K562 (cell line): ENCODE measurements around the gene PPT2. TPM values are rescaled to one million over a fixed set of nuclear protein-coding genes. Genes with fewer than 3 reads are reported as not detected.

Experiments
- DDX20 ChIP-seq: fragments of 450-650 bp; IDR thresholded peaks from 2 replicates; pipeline ENCODE4 v1.6.1; 2016; ENCODE audit warnings: missing genetic modification characterization, low read depth, mild to moderate bottlenecking, missing compliant biosample characterization, moderate library complexity
- ETS1 ChIP-seq: conservative IDR thresholded peaks from 2 replicates; pipeline ENCODE4 v1.6.1; 2011; ENCODE audit warnings: low read depth, mild to moderate bottlenecking, low read length; ENCODE audit not compliant: control insufficient read depth
- ETV1 ChIP-seq: fragments of 450-650 bp; conservative IDR thresholded peaks from 2 replicates; pipeline ENCODE4 v1.6.1; 2016; ENCODE audit warnings: missing genetic modification characterization, control low read depth, low read depth, missing compliant biosample characterization
- EWSR1 ChIP-seq: fragments of 450-650 bp; IDR thresholded peaks from 2 replicates; pipeline ENCODE4 v1.6.1; 2018; ENCODE audit warnings: borderline replicate concordance, mild to moderate bottlenecking, low read depth, moderate library complexity; ENCODE audit not compliant: partially characterized antibody
- GATA2 ChIP-seq: sonication (generic); formaldehyde crosslinking; IDR thresholded peaks from 2 replicates; pipeline ENCODE4 v1.4.0; 2020; ENCODE audit warnings: mild to moderate bottlenecking, missing genetic modification reagents
- MYC ChIP-seq, 2 experiments: fragments of 250-450 bp in 1 of 2; sonication (Bioruptor Pico) in 1 of 2; IDR thresholded peaks; 2 replicates each; pipeline versions ENCODE4 v1.5.1 to v1.6.1; 2012 to 2021; ENCODE audit warnings: low read depth in 2 of 2, borderline replicate concordance in 1 of 2, improper control_type of control experiment in 1 of 2, low read length in 1 of 2, mild to moderate bottlenecking in 1 of 2, moderate library complexity in 1 of 2
- NFXL1 ChIP-seq: fragments of 450-650 bp; formaldehyde crosslinking; IDR thresholded peaks from 2 replicates; pipeline ENCODE4 v1.4.0; 2021; ENCODE audit warnings: mild to moderate bottlenecking
- PBX2 ChIP-seq, 2 experiments: IDR thresholded peaks in 1 of 2; conservative IDR thresholded peaks in 1 of 2; 2 replicates each; pipeline ENCODE4 v1.6.1; 2016; ENCODE audit warnings: low read depth in 2 of 2, mild to moderate bottlenecking in 1 of 2, missing compliant biosample characterization in 1 of 2, missing genetic modification characterization in 1 of 2, moderate library complexity in 1 of 2
- RBM15 ChIP-seq: fragments of 200-400 bp; formaldehyde crosslinking; IDR thresholded peaks from 2 replicates; pipeline ENCODE4 v1.6.1; 2018; ENCODE audit warnings: mild to moderate bottlenecking, low read length, moderate library complexity; ENCODE audit not compliant: insufficient read depth
- RBM17 ChIP-seq: fragments of 200-400 bp; formaldehyde crosslinking; IDR thresholded peaks from 2 replicates; pipeline ENCODE4 v1.6.1; 2017; ENCODE audit warnings: low read depth, mild to moderate bottlenecking, low read length, borderline replicate concordance
- RFX7 ChIP-seq: fragments of 250-450 bp; sonication (Bioruptor Pico); IDR thresholded peaks from 2 replicates; pipeline ENCODE4 v1.5.1; 2021; ENCODE audit warnings: mild to moderate bottlenecking
- SMAD1 ChIP-seq: fragments of 150-350 bp; IDR thresholded peaks from 2 replicates; pipeline ENCODE4 v1.6.1; 2014; ENCODE audit warnings: low read length, low read depth; ENCODE audit not compliant: partially characterized antibody
- WHSC1 ChIP-seq: IDR thresholded peaks from one replicate; pipeline ENCODE4 v1.6.1; 2012; ENCODE audit warnings: low read length, control low read depth, inconsistent platforms
- XRCC3 ChIP-seq: fragments of 450-650 bp; IDR thresholded peaks from 2 replicates; pipeline ENCODE4 v1.6.1; 2017; ENCODE audit warnings: mild to moderate bottlenecking, moderate library complexity
- YBX1 ChIP-seq: fragments of 450-650 bp; IDR thresholded peaks from 2 replicates; pipeline ENCODE4 v1.7.1; 2016; ENCODE audit warnings: mild to moderate bottlenecking
- ZBTB34 ChIP-seq: fragments of 250-450 bp; sonication (Bioruptor Pico); IDR thresholded peaks from 2 replicates; pipeline ENCODE4 v1.8.0; 2021; ENCODE audit warnings: mild to moderate bottlenecking, moderate library complexity
- ZNF511 ChIP-seq: sonication (generic); formaldehyde crosslinking; IDR thresholded peaks from 2 replicates; pipeline ENCODE4 v1.8.0; 2022; ENCODE audit warnings: mild to moderate bottlenecking, missing genetic modification reagents
- ZNF668 ChIP-seq: fragments of 250-450 bp; sonication (Bioruptor Pico); IDR thresholded peaks from 2 replicates; pipeline ENCODE4 v1.8.0; 2022; ENCODE audit warnings: mild to moderate bottlenecking, inconsistent platforms
- ZNF830 ChIP-seq: fragments of 250-450 bp; sonication (Bioruptor Pico); IDR thresholded peaks from 2 replicates; pipeline ENCODE4 v1.5.0; 2021; ENCODE audit warnings: mild to moderate bottlenecking
- ZSCAN29 ChIP-seq: fragments of 450-650 bp; IDR thresholded peaks from 2 replicates; pipeline ENCODE4 v1.6.1; 2017
- polyA plus RNA-seq, 8 experiments: library from polyadenylated mRNA; depleted of rRNA in 4 of 8; stranded (reverse) in 5 of 8; unstranded in 3 of 8; fragments of >200 nt; fragmentation: Nextera tagmentation in 2 of 8; fragmentation: Illumina TruSeq in 1 of 8; extraction: Ambion mirVana in 2 of 8; extraction: Trizol in 1 of 8; gene quantifications; 2 replicates each; pipeline versions ENCODE4 v1.2.1 to v1.2.3, GENCODE V29; 2011 to 2014; ENCODE audit warnings: inconsistent platforms in 1 of 8, missing spikeins in 1 of 8
- total RNA-seq, 7 experiments: library from RNA; depleted of rRNA in 6 of 7; stranded (reverse); fragments of >200 nt in 6 of 7; fragmentation: Illumina TruSeq in 2 of 7; extraction: Trizol in 2 of 7; gene quantifications; 2 replicates each; pipeline versions ENCODE4 v1.2.1 to v1.2.3, GENCODE V29; 2011 to 2021; ENCODE audit warnings: low replicate concordance in 1 of 7

The PPT2 gene
- total and polyA plus RNA-seq, 9 of the 15 experiments (the other 6 are each of a cell fraction or from before 2014, with no cell fraction given), result 27.4 to 98.8 (median 69.9) TPM

GRCh38 chr6:32176476-32177182 is 22.7 kb downstream of the PPT2 start (continued):
- TF ChIP-seq ZNF668 (CRISPR knock-in tag) (no peak), RBM17 (no peak), ZNF511 (CRISPR knock-in tag) (no peak), GATA2 (CRISPR knock-in tag) (0 out of 2 replicates have a peak, but pooled peaks have one; percentile 8), YBX1 (no peak; the same call in 1 of the 2 replicates), ZNF830 (CRISPR knock-in tag) (no peak), WHSC1 (no peak), NFXL1 (CRISPR knock-in tag) (no peak), RBM15 (no peak), ZSCAN29 (peak; percentile 32; the same call in 1 of the 2 replicates), DDX20 (no peak), PBX2 (CRISPR knock-in tag; IDR thresholded peaks at IDR 0.05; ENCODE audit: low read depth) (no peak), PBX2 (tag; conservative IDR thresholded peaks at IDR 0.05; ENCODE audit: low read depth) (no peak), SMAD1 (no peak), EWSR1 (no peak), MYC (IDR thresholded peaks at IDR 0.05; ENCODE audit: low read depth, low read length) (peak; percentile 27; the same call in 1 of the 2 replicates), MYC (CRISPR knock-in tag; IDR thresholded peaks at IDR 0.05; ENCODE audit: borderline replicate concordance, low read depth) (no peak), ETS1 (no peak), XRCC3 (no peak), ETV1 (0 out of 2 replicates have a peak, but pooled peaks have one; percentile 34), RFX7 (CRISPR knock-in tag) (no peak), ZBTB34 (CRISPR knock-in tag) (no peak)
